ENCODE data around the gene FOXJ3. TPM values are rescaled to one million over a fixed set of nuclear protein-coding genes. Genes with fewer than 3 reads are reported as not detected.

FOXJ3 gene
- total and polyA plus RNA-seq, 2 of the 13 experiments (the other 11 are each of a cell fraction or from before 2014, with no cell fraction given): 16.6 to 48.5 TPM

GRCh38 chr1:42155362-42155761, 179.7 kb downstream of the FOXJ3 start:
- TF ChIP-seq ZNF687 (CRISPR knock-in tag; IDR thresholded peaks at IDR 0.05) (no peak), ZNF547 (CRISPR knock-in tag; IDR thresholded peaks at IDR 0.05) (no peak), ZNF619 (CRISPR knock-in tag; IDR thresholded peaks at IDR 0.05) (no peak)
- no peak overlapping the region for H2AFZ ChIP-seq (ENCODE audit: low read length)
- H4K20me1 ChIP-seq (ENCODE audit: insufficient read depth, low read length): no peaks in the 10 kb centered on the region
- peaks cover 10% of the 10 kb centered on the region; the same call in 1 of the 2 replicates for H3K4me1 ChIP-seq (ENCODE audit: insufficient read depth, low read length)
- H3K36me3 ChIP-seq (replicated peaks in 1 of 2; ENCODE audit: control insufficient read depth in 1 of 2, insufficient read depth in 2 of 2, low read length in 2 of 2): no peaks in the 10 kb centered on the region
- H3K79me2 ChIP-seq (ENCODE audit: insufficient read depth, low read length): no peaks in the 10 kb centered on the region
- DNase-seq (ENCODE audit: low spot score) (no peak), ATAC-seq (no peak; the same call in 2 of the 3 replicates), FAIRE-seq (no peak)
- no TSS peak for BruUV-seq (replicated peaks)
- H3K4me3 ChIP-seq (replicated peaks in 1 of 3; ENCODE audit: insufficient read depth in 1 of 3, low read depth in 2 of 3, low read length in 3 of 3): no peak overlapping the region
- H3K9me3 ChIP-seq (ENCODE audit: low read length): no peaks in the 10 kb centered on the region
- POLR2A ChIA-PET: no interaction called here
- 17% methylated on average over 5 of the region's 12 CpGs for WGBS (ENCODE audit: low lambda C conversion rate)
- no peak overlapping the region for H3K9ac ChIP-seq (ENCODE audit: insufficient read depth, low read depth, low read length)
- peaks cover 5 to 28% of the 10 kb centered on the region in 2 experiments; a peak in 3 of 5 replicates for H3K27me3 ChIP-seq (ENCODE audit: control insufficient read depth in 1 of 2, insufficient read depth in 2 of 2, low read length in 2 of 2)
- no peak overlapping the region for H3K27ac ChIP-seq (ENCODE audit: extremely low read length, insufficient read depth, low read length)
- CTCF ChIA-PET (ENCODE audit: low intra/inter-chr PET ratio, low total read pairs): no interaction called here
- no peak overlapping the region for H3K4me2 ChIP-seq (ENCODE audit: low read depth, low read length)
- in situ Hi-C loops (cut with HindIII; ENCODE audit: extremely low pct_ligation_motif_present, low pct_unique_long_range_greater_than_20kb): no loop called here
- intact Hi-C loops (cut with micrococcal nuclease; ENCODE audit: unreplicated experiment): no loop called here

DNA sequence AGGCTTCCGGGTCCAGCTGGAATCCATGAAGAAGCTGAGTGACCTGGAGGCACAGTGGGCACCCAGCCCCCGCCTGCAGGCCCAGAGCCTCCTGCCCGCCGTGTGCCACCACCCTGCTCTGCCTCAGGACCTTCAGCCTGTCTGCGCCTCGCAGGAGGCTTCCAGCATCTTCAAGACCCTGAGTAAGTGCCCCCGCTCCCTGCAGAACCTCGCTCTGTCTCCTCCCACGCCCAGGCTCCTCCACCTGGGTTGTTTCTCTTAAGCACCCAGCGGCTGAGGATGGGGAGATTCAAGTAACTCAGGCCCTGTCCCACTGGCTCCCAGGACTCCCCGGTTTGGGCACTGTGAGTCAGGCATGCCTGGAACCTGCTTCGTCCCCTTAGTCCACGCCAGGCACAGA, 180.3 kb downstream of the FOXJ3 start:
- in situ Hi-C loops (cut with HindIII; ENCODE audit: extremely low pct_ligation_motif_present, low pct_unique_long_range_greater_than_20kb): no loop called here
- CTCF ChIA-PET (ENCODE audit: low intra/inter-chr PET ratio, low total read pairs): no interaction called here

More for the DNA sequence above, 180.3 kb downstream of the FOXJ3 start:
- no peaks in the 10 kb centered on the region for H3K79me2 ChIP-seq (ENCODE audit: insufficient read depth, low read length)
- H3K4me2 ChIP-seq (ENCODE audit: low read depth, low read length): no peak overlapping the region
- DNase-seq (ENCODE audit: low spot score) (no peak), FAIRE-seq (no peak), ATAC-seq (no peak)
- no TSS peak for BruUV-seq (replicated peaks)
- intact Hi-C loops (cut with micrococcal nuclease; ENCODE audit: unreplicated experiment): no loop called here
- H3K36me3 ChIP-seq (replicated peaks in 1 of 2; ENCODE audit: control insufficient read depth in 1 of 2, insufficient read depth in 2 of 2, low read length in 2 of 2): no peaks in the 10 kb centered on the region
- H3K9me3 ChIP-seq (ENCODE audit: low read length): no peaks in the 10 kb centered on the region
- H3K27ac ChIP-seq (ENCODE audit: extremely low read length, insufficient read depth, low read length): no peak overlapping the region
- POLR2A ChIA-PET: no interaction called here
- WGBS (ENCODE audit: low lambda C conversion rate): 42% methylated on average over 13 of the region's 13 CpGs
- H3K4me3 ChIP-seq (replicated peaks in 1 of 3; ENCODE audit: insufficient read depth in 1 of 3, low read depth in 2 of 3, low read length in 3 of 3): no peak overlapping the region
- no peaks in the 10 kb centered on the region for H4K20me1 ChIP-seq (ENCODE audit: insufficient read depth, low read length)
- H3K4me1 ChIP-seq (ENCODE audit: insufficient read depth, low read length): peaks cover 10% of the 10 kb centered on the region; the same call in 1 of the 2 replicates
- TF ChIP-seq PITX1 (CRISPR knock-in tag; IDR thresholded peaks at IDR 0.05): no peak
- no peak for TF ChIP-seq JUNB (CRISPR knock-in tag; IDR thresholded peaks at IDR 0.05; ENCODE audit: borderline replicate concordance)
- no peak for TF ChIP-seq ZNF615 (CRISPR knock-in tag; IDR thresholded peaks at IDR 0.05; ENCODE audit: borderline replicate concordance)
- no peak for TF ChIP-seq ZNF746 (CRISPR knock-in tag; IDR thresholded peaks at IDR 0.05)
- no peak for TF ChIP-seq ZNF773 (CRISPR knock-in tag; IDR thresholded peaks at IDR 0.05; ENCODE audit: borderline replicate concordance)
- TF ChIP-seq FOXA3 (CRISPR knock-in tag; IDR thresholded peaks at IDR 0.05): no peak
- peaks cover 5 to 28% of the 10 kb centered on the region in 2 experiments; a peak in 3 of 5 replicates for H3K27me3 ChIP-seq (ENCODE audit: control insufficient read depth in 1 of 2, insufficient read depth in 2 of 2, low read length in 2 of 2)
- no peak overlapping the region for H3K9ac ChIP-seq (ENCODE audit: insufficient read depth, low read depth, low read length)
- H2AFZ ChIP-seq (ENCODE audit: low read length): no peak overlapping the region
